Hematopoietic multipotent progenitor cell treated with erythropoietin and hydrocortisone succinate and interleukin-3 and kit ligand, for 6 days (in vitro differentiated cells): ENCODE measurements around the gene YIPF7.

ENCODE experiments used
- DNase-seq: peaks from one replicate; pipeline ENCODE4 v3.0.0-alpha.2; 2015

The YIPF7 gene

GRCh38 chr4:44651425-44651824, at the start of gene YIPF7:
Gene YIPF7, minus strand, starts transcription at chr4:44651625. Its CDS starts 1,525 bp downstream, at chr4:44650100.
- no peak for DNase-seq

- no peak for DNase-seq
These were observed 49.6 kb upstream of the YIPF7 start for GRCh38 chr4:44701037-44701436.

GRCh38 chr4:44700427-44700826, 49.0 kb upstream of the YIPF7 start:
- no peak for DNase-seq

GRCh38 chr4:44684648-44685047, 33.2 kb upstream of the YIPF7 start:
- DNase-seq = no peak

GRCh38 chr4:44679060-44679459, 27.6 kb upstream of the YIPF7 start:
- DNase-seq = peak; percentile 19

GRCh38 chr4:44678094-44679041, 26.9 kb upstream of the YIPF7 start, which contains the start of gene GUF1:
Gene GUF1, plus strand, starts transcription at chr4:44678420. Its CDS starts 203 bp downstream, at chr4:44678623.
- DNase-seq = peak; percentile 96

GRCh38 chr4:44675366-44675765, 23.9 kb upstream of the YIPF7 start:
- DNase-seq = peak; percentile 74

- DNase-seq = peak; percentile 74
These were observed 23.0 kb upstream of the YIPF7 start for GRCh38 chr4:44674471-44674870.

GRCh38 chr4:44671636-44672035, 20.2 kb upstream of the YIPF7 start:
- DNase-seq = no peak

- no peak for DNase-seq
These were observed 19.2 kb upstream of the YIPF7 start for GRCh38 chr4:44670506-44671199.

- DNase-seq = no peak
These were observed 17.1 kb upstream of the YIPF7 start for GRCh38 chr4:44668526-44668925.

GRCh38 chr4:44663539-44664263, 12.3 kb upstream of the YIPF7 start:
- DNase-seq = no peak

GRCh38 chr4:44662623-44663005, 11.2 kb upstream of the YIPF7 start:
- DNase-seq = peak; percentile 8

- DNase-seq = no peak
These were observed 10.7 kb upstream of the YIPF7 start for GRCh38 chr4:44661940-44662622.

- no peak for DNase-seq
These were observed 9.0 kb upstream of the YIPF7 start for GRCh38 chr4:44660396-44660795.

GRCh38 chr4:44652002-44652401, 577 bp upstream of the YIPF7 start:
- DNase-seq = no peak

- DNase-seq = no peak
These were observed 5.3 kb downstream of the YIPF7 start for GRCh38 chr4:44646151-44646550.

- DNase-seq = no peak
These were observed 13.3 kb downstream of the YIPF7 start for GRCh38 chr4:44638091-44638490.

- DNase-seq = no peak
These were observed 18.7 kb downstream of the YIPF7 start for GRCh38 chr4:44632733-44633132.

GRCh38 chr4:44632089-44632488, 19.3 kb downstream of the YIPF7 start:
- peak; percentile 2 for DNase-seq

GRCh38 chr4:44629280-44629866, 22.1 kb downstream of the YIPF7 start:
- peak; percentile 82 for DNase-seq

- no peak for DNase-seq
These were observed 27.7 kb downstream of the YIPF7 start for GRCh38 chr4:44623676-44624075.
